HepG2 (cell line): ENCODE data around the gene DCTN4. TPM values are rescaled to one million over a fixed set of nuclear protein-coding genes. Genes with fewer than 3 reads are reported as not detected.
A peak's percentile ranks its signal among the peaks of the same experiment; 100 is the strongest.

ENCODE experiments used
- HNF4G ChIP-seq, 2 experiments: sonication (generic) in 1 of 2; formaldehyde crosslinking in 1 of 2; IDR thresholded peaks; 2 replicates each; pipeline versions ENCODE4 v1.4.0 to v1.6.1; 2011 to 2020; ENCODE audit warnings: borderline replicate concordance in 2 of 2, low read depth in 2 of 2, mild to moderate bottlenecking in 2 of 2, low read length in 1 of 2, missing genetic modification reagents in 1 of 2, moderate library complexity in 1 of 2
- HNRNPH1 ChIP-seq: fragments of 200-400 bp; formaldehyde crosslinking; optimal IDR thresholded peaks from 2 replicates; pipeline ENCODE3; 2017; ENCODE audit warnings: mild to moderate bottlenecking, low read depth, low read length
- KLF16 ChIP-seq, 2 experiments: sonication (generic) in 1 of 2; formaldehyde crosslinking in 1 of 2; IDR thresholded peaks; 2 replicates each; pipeline versions ENCODE4 v1.6.1 to v1.8.0; 2016 to 2023; ENCODE audit warnings: missing genetic modification reagents in 2 of 2, missing compliant biosample characterization in 1 of 2
- RBFOX2 ChIP-seq: fragments of 200-400 bp; formaldehyde crosslinking; IDR thresholded peaks from 2 replicates; pipeline ENCODE4 v1.6.1; 2017; ENCODE audit warnings: low read depth, mild to moderate bottlenecking, low read length
- ZMAT3 ChIP-seq: sonication (generic); formaldehyde crosslinking; conservative IDR thresholded peaks from 2 replicates; pipeline ENCODE4 v1.7.0; 2021; ENCODE audit warnings: missing genetic modification reagents
- ZNF121 ChIP-seq: sonication (generic); formaldehyde crosslinking; IDR thresholded peaks from 2 replicates; pipeline ENCODE4 v1.5.0; 2020; ENCODE audit warnings: mild to moderate bottlenecking, missing genetic modification reagents
- ZNF253 ChIP-seq: sonication (generic); formaldehyde crosslinking; IDR thresholded peaks from 2 replicates; pipeline ENCODE4 v1.8.0; 2022; ENCODE audit warnings: mild to moderate bottlenecking, missing genetic modification reagents, borderline replicate concordance
- ZNF264 ChIP-seq: sonication (generic); formaldehyde crosslinking; IDR thresholded peaks from 2 replicates; pipeline ENCODE4 v1.4.0; 2020; ENCODE audit warnings: missing genetic modification reagents
- ZNF296 ChIP-seq: sonication (generic); formaldehyde crosslinking; conservative IDR thresholded peaks from 2 replicates; pipeline ENCODE4 v1.5.0; 2020; ENCODE audit warnings: mild to moderate bottlenecking, missing genetic modification reagents
- ZNF451 ChIP-seq: sonication (generic); formaldehyde crosslinking; IDR thresholded peaks from 2 replicates; pipeline ENCODE4 v1.5.0; 2020; ENCODE audit warnings: mild to moderate bottlenecking, missing genetic modification reagents
- ZNF598 ChIP-seq: sonication (generic); formaldehyde crosslinking; IDR thresholded peaks from 2 replicates; pipeline ENCODE4 v1.5.1; 2020; ENCODE audit warnings: mild to moderate bottlenecking, missing genetic modification reagents, borderline replicate concordance
- ZNF619 ChIP-seq: sonication (generic); formaldehyde crosslinking; IDR thresholded peaks from 2 replicates; pipeline ENCODE4 v1.4.0; 2020; ENCODE audit warnings: mild to moderate bottlenecking, missing genetic modification reagents
- polyA plus RNA-seq, 8 experiments: library from polyadenylated mRNA; depleted of rRNA in 3 of 8; stranded (reverse) in 7 of 8; unstranded in 1 of 8; fragments of >200 nt; fragmentation: Illumina TruSeq in 4 of 8; extraction: Trizol in 4 of 8; gene quantifications; 2 replicates each; pipeline versions ENCODE4 v1.2.1 to v1.2.3, GENCODE V29; 2011 to 2016; ENCODE audit warnings: low read depth in 4 of 8, missing spikeins in 1 of 8, mixed read lengths in 1 of 8; ENCODE audit not compliant: insufficient read depth in 1 of 8
- total RNA-seq, 5 experiments: library from RNA; depleted of rRNA; stranded (reverse); fragments of >200 nt; fragmentation: Illumina TruSeq; extraction: Trizol; gene quantifications; 2 replicates each; pipeline ENCODE4 v1.2.3, GENCODE V29; 2016; ENCODE audit warnings: low read depth in 1 of 5
- TF ChIP-seq, protein P1 (sequence below): sonication (generic); formaldehyde crosslinking; IDR thresholded peaks from 2 replicates; pipeline ENCODE4 v1.4.0; 2020; ENCODE audit warnings: missing genetic modification reagents, borderline replicate concordance
- TF ChIP-seq, protein P2 (sequence below): sonication (generic); formaldehyde crosslinking; IDR thresholded peaks from 2 replicates; pipeline ENCODE4 v1.9.0; 2022; ENCODE audit warnings: missing genetic modification reagents, mild to moderate bottlenecking, borderline replicate concordance
- TF ChIP-seq, protein P3 (sequence below): sonication (generic); formaldehyde crosslinking; IDR thresholded peaks from 2 replicates; pipeline ENCODE4 v1.4.0; 2020; ENCODE audit warnings: missing genetic modification reagents, mild to moderate bottlenecking, borderline replicate concordance
- TF ChIP-seq, protein P4 (sequence below): IDR thresholded peaks from 2 replicates; pipeline ENCODE4 v1.6.1; 2016; ENCODE audit warnings: missing compliant biosample characterization, missing genetic modification reagents, borderline replicate concordance

DCTN4 gene
- total and polyA plus RNA-seq, 2 of the 13 experiments (the other 11 are each of a cell fraction or from before 2014, with no cell fraction given) = 24.1 to 26.9 TPM

DNA sequence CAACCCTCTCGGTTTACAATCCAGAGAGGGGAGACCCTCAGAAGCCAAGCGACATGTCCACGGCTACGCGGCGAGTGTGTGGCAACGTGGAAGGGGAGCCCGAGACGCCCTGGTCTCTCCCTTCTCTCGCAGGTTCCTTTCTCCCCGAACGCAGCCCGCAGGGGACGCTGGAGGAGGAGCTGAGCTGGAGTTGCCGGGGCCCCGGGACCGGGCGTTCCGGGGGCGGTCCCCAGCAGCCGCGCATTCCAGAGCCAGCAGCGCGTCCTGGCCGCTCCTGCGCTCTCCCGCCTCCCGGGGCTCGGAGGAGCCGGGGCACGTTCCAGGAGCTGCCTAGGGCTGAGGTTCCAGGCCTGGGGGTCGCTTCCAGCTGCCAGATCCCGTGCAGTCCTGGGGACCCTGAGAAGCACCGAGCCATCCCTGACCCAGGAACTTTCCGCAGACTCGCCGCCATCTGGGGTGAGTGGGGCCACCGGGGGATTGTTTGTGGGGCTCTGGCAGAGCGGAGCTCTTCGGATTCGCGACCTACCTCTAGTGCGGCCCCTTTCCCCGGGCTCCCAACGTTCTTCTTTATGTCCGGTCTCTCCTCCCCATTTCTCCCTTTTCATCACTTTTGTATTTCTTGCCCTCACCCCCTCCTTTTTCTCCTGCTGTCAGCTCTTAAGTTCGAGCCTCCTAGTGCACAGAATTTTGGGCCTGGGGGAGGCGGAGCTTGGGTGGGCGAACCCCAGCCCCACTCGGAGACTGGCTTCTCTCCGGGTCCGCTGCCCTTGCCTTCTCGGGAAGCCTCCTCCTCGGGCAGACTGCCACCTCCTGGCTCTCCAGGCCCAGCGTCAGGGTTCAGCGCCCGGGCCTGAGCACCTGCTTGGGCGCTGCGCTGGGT is 19.9 kb upstream of the DCTN4 start, which contains the start of gene SMIM3 (continued):
- TF ChIP-seq, protein P1, sequence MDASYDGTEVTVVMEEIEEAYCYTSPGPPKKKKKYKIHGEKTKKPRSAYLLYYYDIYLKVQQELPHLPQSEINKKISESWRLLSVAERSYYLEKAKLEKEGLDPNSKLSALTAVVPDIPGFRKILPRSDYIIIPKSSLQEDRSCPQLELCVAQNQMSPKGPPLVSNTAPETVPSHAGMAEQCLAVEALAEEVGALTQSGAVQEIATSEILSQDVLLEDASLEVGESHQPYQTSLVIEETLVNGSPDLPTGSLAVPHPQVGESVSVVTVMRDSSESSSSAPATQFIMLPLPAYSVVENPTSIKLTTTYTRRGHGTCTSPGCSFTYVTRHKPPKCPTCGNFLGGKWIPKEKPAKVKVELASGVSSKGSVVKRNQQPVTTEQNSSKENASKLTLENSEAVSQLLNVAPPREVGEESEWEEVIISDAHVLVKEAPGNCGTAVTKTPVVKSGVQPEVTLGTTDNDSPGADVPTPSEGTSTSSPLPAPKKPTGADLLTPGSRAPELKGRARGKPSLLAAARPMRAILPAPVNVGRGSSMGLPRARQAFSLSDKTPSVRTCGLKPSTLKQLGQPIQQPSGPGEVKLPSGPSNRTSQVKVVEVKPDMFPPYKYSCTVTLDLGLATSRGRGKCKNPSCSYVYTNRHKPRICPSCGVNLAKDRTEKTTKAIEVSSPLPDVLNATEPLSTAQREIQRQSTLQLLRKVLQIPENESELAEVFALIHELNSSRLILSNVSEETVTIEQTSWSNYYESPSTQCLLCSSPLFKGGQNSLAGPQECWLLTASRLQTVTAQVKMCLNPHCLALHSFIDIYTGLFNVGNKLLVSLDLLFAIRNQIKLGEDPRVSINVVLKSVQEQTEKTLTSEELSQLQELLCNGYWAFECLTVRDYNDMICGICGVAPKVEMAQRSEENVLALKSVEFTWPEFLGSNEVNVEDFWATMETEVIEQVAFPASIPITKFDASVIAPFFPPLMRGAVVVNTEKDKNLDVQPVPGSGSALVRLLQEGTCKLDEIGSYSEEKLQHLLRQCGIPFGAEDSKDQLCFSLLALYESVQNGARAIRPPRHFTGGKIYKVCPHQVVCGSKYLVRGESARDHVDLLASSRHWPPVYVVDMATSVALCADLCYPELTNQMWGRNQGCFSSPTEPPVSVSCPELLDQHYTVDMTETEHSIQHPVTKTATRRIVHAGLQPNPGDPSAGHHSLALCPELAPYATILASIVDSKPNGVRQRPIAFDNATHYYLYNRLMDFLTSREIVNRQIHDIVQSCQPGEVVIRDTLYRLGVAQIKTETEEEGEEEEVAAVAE (CRISPR knock-in tag) = 0 out of 2 replicates have a peak, but pooled peaks have one; percentile 1
- TF ChIP-seq ZNF121 (CRISPR knock-in tag) (no peak), ZNF253 (CRISPR knock-in tag) (no peak), ZNF264 (CRISPR knock-in tag) (peak; percentile 60), ZMAT3 (peak; percentile 32; the same call in 1 of the 2 replicates), ZNF296 (CRISPR knock-in tag) (no peak), HNRNPH1 (no peak), KLF16 (CRISPR knock-in tag; IDR thresholded peaks at IDR 0.05) (no peak), ZNF451 (CRISPR knock-in tag) (peak; percentile 68), HNF4G (IDR thresholded peaks at IDR 0.05; ENCODE audit: borderline replicate concordance, low read depth, low read length) (no peak), HNF4G (CRISPR knock-in tag; IDR thresholded peaks at IDR 0.05; ENCODE audit: borderline replicate concordance, low read depth) (no peak), ZNF619 (peak; percentile 24; the same call in 1 of the 2 replicates), ZNF598 (no peak), RBFOX2 (peak; percentile 93)
- TF ChIP-seq, protein P2, sequence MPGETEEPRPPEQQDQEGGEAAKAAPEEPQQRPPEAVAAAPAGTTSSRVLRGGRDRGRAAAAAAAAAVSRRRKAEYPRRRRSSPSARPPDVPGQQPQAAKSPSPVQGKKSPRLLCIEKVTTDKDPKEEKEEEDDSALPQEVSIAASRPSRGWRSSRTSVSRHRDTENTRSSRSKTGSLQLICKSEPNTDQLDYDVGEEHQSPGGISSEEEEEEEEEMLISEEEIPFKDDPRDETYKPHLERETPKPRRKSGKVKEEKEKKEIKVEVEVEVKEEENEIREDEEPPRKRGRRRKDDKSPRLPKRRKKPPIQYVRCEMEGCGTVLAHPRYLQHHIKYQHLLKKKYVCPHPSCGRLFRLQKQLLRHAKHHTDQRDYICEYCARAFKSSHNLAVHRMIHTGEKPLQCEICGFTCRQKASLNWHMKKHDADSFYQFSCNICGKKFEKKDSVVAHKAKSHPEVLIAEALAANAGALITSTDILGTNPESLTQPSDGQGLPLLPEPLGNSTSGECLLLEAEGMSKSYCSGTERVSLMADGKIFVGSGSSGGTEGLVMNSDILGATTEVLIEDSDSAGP (CRISPR knock-in tag) = peak; percentile 83; the same call in 1 of the 2 replicates
- TF ChIP-seq, protein P3, sequence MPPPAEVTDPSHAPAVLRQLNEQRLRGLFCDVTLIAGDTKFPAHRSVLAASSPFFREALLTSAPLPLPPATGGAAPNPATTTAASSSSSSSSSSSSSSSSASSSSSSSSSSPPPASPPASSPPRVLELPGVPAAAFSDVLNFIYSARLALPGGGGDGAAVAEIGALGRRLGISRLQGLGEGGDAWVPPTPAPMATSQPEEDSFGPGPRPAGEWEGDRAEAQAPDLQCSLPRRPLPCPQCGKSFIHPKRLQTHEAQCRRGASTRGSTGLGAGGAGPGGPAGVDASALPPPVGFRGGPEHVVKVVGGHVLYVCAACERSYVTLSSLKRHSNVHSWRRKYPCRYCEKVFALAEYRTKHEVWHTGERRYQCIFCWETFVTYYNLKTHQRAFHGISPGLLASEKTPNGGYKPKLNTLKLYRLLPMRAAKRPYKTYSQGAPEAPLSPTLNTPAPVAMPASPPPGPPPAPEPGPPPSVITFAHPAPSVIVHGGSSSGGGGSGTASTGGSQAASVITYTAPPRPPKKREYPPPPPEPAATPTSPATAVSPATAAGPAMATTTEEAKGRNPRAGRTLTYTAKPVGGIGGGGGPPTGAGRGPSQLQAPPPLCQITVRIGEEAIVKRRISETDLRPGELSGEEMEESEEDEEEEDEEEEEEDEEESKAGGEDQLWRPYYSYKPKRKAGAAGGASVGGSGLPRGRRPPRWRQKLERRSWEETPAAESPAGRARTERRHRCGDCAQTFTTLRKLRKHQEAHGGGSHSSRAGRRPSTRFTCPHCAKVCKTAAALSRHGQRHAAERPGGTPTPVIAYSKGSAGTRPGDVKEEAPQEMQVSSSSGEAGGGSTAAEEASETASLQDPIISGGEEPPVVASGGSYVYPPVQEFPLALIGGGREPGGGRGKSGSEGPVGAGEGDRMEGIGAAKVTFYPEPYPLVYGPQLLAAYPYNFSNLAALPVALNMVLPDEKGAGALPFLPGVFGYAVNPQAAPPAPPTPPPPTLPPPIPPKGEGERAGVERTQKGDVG (CRISPR knock-in tag) = no peak
- TF ChIP-seq, protein P4, sequence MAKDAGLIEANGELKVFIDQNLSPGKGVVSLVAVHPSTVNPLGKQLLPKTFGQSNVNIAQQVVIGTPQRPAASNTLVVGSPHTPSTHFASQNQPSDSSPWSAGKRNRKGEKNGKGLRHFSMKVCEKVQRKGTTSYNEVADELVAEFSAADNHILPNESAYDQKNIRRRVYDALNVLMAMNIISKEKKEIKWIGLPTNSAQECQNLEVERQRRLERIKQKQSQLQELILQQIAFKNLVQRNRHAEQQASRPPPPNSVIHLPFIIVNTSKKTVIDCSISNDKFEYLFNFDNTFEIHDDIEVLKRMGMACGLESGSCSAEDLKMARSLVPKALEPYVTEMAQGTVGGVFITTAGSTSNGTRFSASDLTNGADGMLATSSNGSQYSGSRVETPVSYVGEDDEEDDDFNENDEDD (CRISPR knock-in tag) = peak; percentile 68; the same call in 1 of the 2 replicates
